HepG2 (cell line): ENCODE results near the gene TLK2. TPM values are rescaled to one million over a fixed set of nuclear protein-coding genes. Genes with fewer than 3 reads are reported as not detected.

Experiments used
- ATAC-seq: fragments of 200-7000 bp; cut with Tn5 transposase; 3 replicates; pipeline ENCODE4 v1.9.1; 2020; ENCODE audit warnings: mild to moderate bottlenecking, moderate library complexity
- BruUV-seq: library from RNA; stranded (reverse); fragments of 400-500 nt; replicated peaks from 2 replicates; lab custom pipeline; 2021; lab: Mats Ljungman, UMichigan
- CTCF ChIA-PET: fragments of 300-600 bp; formaldehyde crosslinking; extraction: SDS; loops from one replicate; lab custom pipeline; 2021; ENCODE audit warnings: low total read pairs, inconsistent platforms, low intra/inter-chr PET ratio; lab: Yijun Ruan, JAX
- POLR2A ChIA-PET: fragments of 350-600 bp; sonication (Branson Sonifier 250); formaldehyde crosslinking; loops from one replicate; lab custom pipeline; 2020; ENCODE audit warnings: antibody characterized with exemption, inconsistent platforms; lab: Yijun Ruan, JAX
- DNase-seq: peaks from one replicate; pipeline ENCODE4 v3.0.0-alpha.2; 2015; ENCODE audit warnings: low spot score
- FAIRE-seq: peaks from 3 replicates; lab custom pipeline; 2011; peaks lifted over from hg19 to GRCh38; lab: Jason Lieb, UNC
- H2AFZ ChIP-seq: one replicate; pipeline ENCODE4 v1.6.1; 2011; ENCODE audit warnings: low read length, inconsistent platforms
- H3K27ac ChIP-seq: fragments of 300-600 bp; 3 replicates; pipeline ENCODE4 v1.8.0; 2011; ENCODE audit warnings: mixed run types, mild to moderate bottlenecking, mixed read lengths, low read length, inconsistent platforms; ENCODE audit not compliant: insufficient read depth; ENCODE audit errors: extremely low read length
- H3K27me3 ChIP-seq, 2 experiments: fragments of 200-600 bp in 1 of 2; 2 replicates in 1 of 2; 3 replicates in 1 of 2; pipeline versions ENCODE4 v1.6.0 to v1.8.0; 2011; ENCODE audit warnings: low read length in 2 of 2, mild to moderate bottlenecking in 2 of 2, moderate library complexity in 2 of 2, inconsistent platforms in 1 of 2; ENCODE audit not compliant: insufficient read depth in 2 of 2, control insufficient read depth in 1 of 2
- H3K36me3 ChIP-seq, 2 experiments: fragments of 200-600 bp in 1 of 2; replicated peaks in 1 of 2; 2 replicates in 1 of 2; 3 replicates in 1 of 2; pipeline versions ENCODE4 v1.5.1 to v1.8.0; 2011; ENCODE audit warnings: low read length in 2 of 2, inconsistent platforms in 1 of 2; ENCODE audit not compliant: insufficient read depth in 2 of 2, control insufficient read depth in 1 of 2
- H3K4me1 ChIP-seq: 2 replicates; pipeline ENCODE4 v1.5.1; 2012; ENCODE audit warnings: low read length, inconsistent platforms; ENCODE audit not compliant: insufficient read depth
- H3K4me2 ChIP-seq: 2 replicates; pipeline ENCODE4 v1.6.0; 2011; ENCODE audit warnings: low read depth, low read length, inconsistent platforms
- H3K4me3 ChIP-seq, 3 experiments: fragments of 200-600 bp in 1 of 3; sonication (generic), shearing (Covaris generic) in 1 of 3; replicated peaks in 1 of 3; 2 replicates each; pipeline ENCODE4 v1.5.1; 2011 to 2016; ENCODE audit warnings: low read length in 3 of 3, inconsistent platforms in 2 of 3, low read depth in 2 of 3, mild to moderate bottlenecking in 2 of 3, control low read depth in 1 of 3, mixed read lengths in 1 of 3; ENCODE audit not compliant: insufficient read depth in 1 of 3
- H3K79me2 ChIP-seq: one replicate; pipeline ENCODE4 v1.6.1; 2011; ENCODE audit warnings: low read length, inconsistent platforms; ENCODE audit not compliant: insufficient read depth
- H3K9ac ChIP-seq: 2 replicates; pipeline ENCODE4 v1.6.0; 2011; ENCODE audit warnings: mild to moderate bottlenecking, low read depth, low read length, inconsistent platforms; ENCODE audit not compliant: insufficient read depth
- H3K9me3 ChIP-seq: 2 replicates; pipeline ENCODE4 v1.5.1; 2012; ENCODE audit warnings: mild to moderate bottlenecking, low read length
- H4K20me1 ChIP-seq: 2 replicates; pipeline ENCODE4 v1.6.0; 2011; ENCODE audit warnings: inconsistent platforms, mild to moderate bottlenecking, low read length, moderate library complexity; ENCODE audit not compliant: insufficient read depth
- HOXA5 ChIP-seq: sonication (generic); formaldehyde crosslinking; IDR thresholded peaks from 2 replicates; pipeline ENCODE4 v1.4.0; 2020; ENCODE audit warnings: missing genetic modification reagents
- IRX3 ChIP-seq: sonication (generic); formaldehyde crosslinking; IDR thresholded peaks from 2 replicates; pipeline ENCODE4 v1.8.1; 2023; ENCODE audit warnings: mild to moderate bottlenecking, low read depth, missing genetic modification reagents, borderline replicate concordance
- KDM4B ChIP-seq: sonication (generic); formaldehyde crosslinking; IDR thresholded peaks from 2 replicates; pipeline ENCODE4 v1.4.0; 2020; ENCODE audit warnings: missing genetic modification reagents
- MTA3 ChIP-seq: sonication (generic); formaldehyde crosslinking; IDR thresholded peaks from 2 replicates; pipeline ENCODE4 v1.4.0; 2020; ENCODE audit warnings: missing genetic modification reagents
- NR2F6 ChIP-seq, 2 experiments: IDR thresholded peaks; 2 replicates each; pipeline ENCODE4 v1.6.1; 2016; ENCODE audit warnings: antibody characterized with exemption in 1 of 2, mild to moderate bottlenecking in 1 of 2
- PPARG ChIP-seq: conservative IDR thresholded peaks from 2 replicates; pipeline ENCODE4 v1.6.1; 2016; ENCODE audit warnings: missing biosample characterization, missing genetic modification reagents
- SMARCE1 ChIP-seq: fragments of 450-650 bp; IDR thresholded peaks from 2 replicates; pipeline ENCODE4 v1.6.1; 2017; ENCODE audit warnings: borderline replicate concordance
- STAG1 ChIP-seq: sonication (generic); formaldehyde crosslinking; IDR thresholded peaks from 2 replicates; pipeline ENCODE4 v1.4.0; 2020; ENCODE audit warnings: missing genetic modification reagents
- TBL1XR1 ChIP-seq: fragments of 150-350 bp; IDR thresholded peaks from 2 replicates; pipeline ENCODE4 v1.6.1; 2014; ENCODE audit warnings: borderline replicate concordance, low read length; ENCODE audit not compliant: partially characterized antibody
- TRIM22 ChIP-seq: fragments of 450-650 bp; IDR thresholded peaks from 2 replicates; pipeline ENCODE4 v1.6.1; 2017
- ZNF264 ChIP-seq: sonication (generic); formaldehyde crosslinking; IDR thresholded peaks from 2 replicates; pipeline ENCODE4 v1.4.0; 2020; ENCODE audit warnings: missing genetic modification reagents
- ZNF333 ChIP-seq: sonication (generic); formaldehyde crosslinking; IDR thresholded peaks from 2 replicates; pipeline ENCODE4 v1.4.0; 2020; ENCODE audit warnings: mild to moderate bottlenecking, missing genetic modification reagents, borderline replicate concordance
- ZNF788 ChIP-seq: sonication (generic); formaldehyde crosslinking; IDR thresholded peaks from 2 replicates; pipeline ENCODE4 v1.5.0; 2020; ENCODE audit warnings: mild to moderate bottlenecking, missing genetic modification reagents, borderline replicate concordance
- ZSCAN9 ChIP-seq: IDR thresholded peaks from 2 replicates; pipeline ENCODE4 v1.6.1; 2016; ENCODE audit warnings: borderline replicate concordance
- WGBS: methylation state at CpG from one replicate; pipeline ENCODE4 v1.1.6; 2017; ENCODE audit warnings: low lambda C conversion rate; 5-methylcytosine and 5-hydroxymethylcytosine counted together
- in situ Hi-C: cut with HindIII; loops from 2 replicates; pipeline ENCODE4 v1.10.0; 2017; ENCODE audit warnings: low pct_unique_long_range_greater_than_20kb; ENCODE audit not compliant: extremely low pct_ligation_motif_present
- intact Hi-C: fragments of 100-400 bp; cut with micrococcal nuclease; formaldehyde crosslinking; loops from one replicate; pipeline ENCODE4 v1.10.0; 2022; ENCODE audit not compliant: unreplicated experiment
- polyA plus RNA-seq, 8 experiments: library from polyadenylated mRNA; depleted of rRNA in 3 of 8; stranded (reverse) in 7 of 8; unstranded in 1 of 8; fragments of >200 nt; fragmentation: Illumina TruSeq in 4 of 8; extraction: Trizol in 4 of 8; gene quantifications; 2 replicates each; pipeline versions ENCODE4 v1.2.1 to v1.2.3, GENCODE V29; 2011 to 2016; ENCODE audit warnings: low read depth in 4 of 8, missing spikeins in 1 of 8, mixed read lengths in 1 of 8; ENCODE audit not compliant: insufficient read depth in 1 of 8
- total RNA-seq, 5 experiments: library from RNA; depleted of rRNA; stranded (reverse); fragments of >200 nt; fragmentation: Illumina TruSeq; extraction: Trizol; gene quantifications; 2 replicates each; pipeline ENCODE4 v1.2.3, GENCODE V29; 2016; ENCODE audit warnings: low read depth in 1 of 5
- TF ChIP-seq, protein P1 (sequence below): sonication (generic); formaldehyde crosslinking; IDR thresholded peaks from 2 replicates; pipeline ENCODE4 v1.8.0; 2022; ENCODE audit warnings: mild to moderate bottlenecking, missing genetic modification reagents
- TF ChIP-seq, protein P2 (sequence below): sonication (generic); formaldehyde crosslinking; IDR thresholded peaks from 2 replicates; pipeline ENCODE4 v1.8.1; 2023; ENCODE audit warnings: missing genetic modification reagents, inconsistent platforms, borderline replicate concordance

Gene TLK2
- total and polyA plus RNA-seq, 2 of the 13 experiments (the other 11 are each of a cell fraction or from before 2014, with no cell fraction given): 58.7 to 60.8 TPM

- DNase-seq (no peak), ATAC-seq (no peak), FAIRE-seq (no peak)
- TF ChIP-seq IRX3 (CRISPR knock-in tag) (no peak), ZNF264 (CRISPR knock-in tag) (no peak), NR2F6 (IDR thresholded peaks at IDR 0.05) (no peak), NR2F6 (CRISPR knock-in tag; IDR thresholded peaks at IDR 0.05) (no peak), SMARCE1 (no peak), ZSCAN9 (CRISPR knock-in tag) (no peak), TRIM22 (no peak)
- CTCF ChIA-PET: no interaction called here
- no peak overlapping the region for H3K4me3 ChIP-seq
- no peaks in the 10 kb centered on the region for H3K4me1 ChIP-seq
- POLR2A ChIA-PET: no interaction called here
- H2AFZ ChIP-seq: no peak overlapping the region
- H4K20me1 ChIP-seq: no peaks in the 10 kb centered on the region
- no peaks in the 10 kb centered on the region for H3K9me3 ChIP-seq
- H3K36me3 ChIP-seq: peaks cover 6 to 73% of the 10 kb centered on the region in 2 experiments
- 94% methylated on average over 2 of the region's 2 CpGs for WGBS
- in situ Hi-C loops (no loop called here), intact Hi-C loops (no loop called here)
- no peaks in the 10 kb centered on the region for H3K79me2 ChIP-seq
- no peak overlapping the region for H3K4me2 ChIP-seq
- H3K27ac ChIP-seq: no peak overlapping the region
- no peak overlapping the region for H3K9ac ChIP-seq
- no TSS peak for BruUV-seq
- H3K27me3 ChIP-seq: no peaks in the 10 kb centered on the region
Observed at GRCh38 chr17:62597920-62598319, 119.3 kb downstream of the TLK2 start.

GRCh38 chr17:62599964-62600657 lies 121.5 kb downstream of the TLK2 start:
- Histone ChIP-seq H3K79me2 (no peaks in the 10 kb centered on the region), H3K9ac (no peak overlapping the region), H3K4me1 (no peaks in the 10 kb centered on the region), H3K27me3 (no peaks in the 10 kb centered on the region), H4K20me1 (no peaks in the 10 kb centered on the region), H3K4me2 (no peak overlapping the region), H3K27ac (no peak overlapping the region), H2AFZ (no peak overlapping the region), H3K9me3 (no peaks in the 10 kb centered on the region), H3K36me3 (peaks cover 8 to 67% of the 10 kb centered on the region in 2 experiments), H3K4me3 (no peak overlapping the region)
- in situ Hi-C loops (no loop called here), intact Hi-C loops (no loop called here)
- no TSS peak for BruUV-seq
- 94% methylated on average over 6 of the region's 6 CpGs for WGBS
- DNase-seq (no peak), ATAC-seq (no peak), FAIRE-seq (no peak)
- ChIA-PET POLR2A (no interaction called here), CTCF (no interaction called here)
- TF ChIP-seq, protein P1, sequence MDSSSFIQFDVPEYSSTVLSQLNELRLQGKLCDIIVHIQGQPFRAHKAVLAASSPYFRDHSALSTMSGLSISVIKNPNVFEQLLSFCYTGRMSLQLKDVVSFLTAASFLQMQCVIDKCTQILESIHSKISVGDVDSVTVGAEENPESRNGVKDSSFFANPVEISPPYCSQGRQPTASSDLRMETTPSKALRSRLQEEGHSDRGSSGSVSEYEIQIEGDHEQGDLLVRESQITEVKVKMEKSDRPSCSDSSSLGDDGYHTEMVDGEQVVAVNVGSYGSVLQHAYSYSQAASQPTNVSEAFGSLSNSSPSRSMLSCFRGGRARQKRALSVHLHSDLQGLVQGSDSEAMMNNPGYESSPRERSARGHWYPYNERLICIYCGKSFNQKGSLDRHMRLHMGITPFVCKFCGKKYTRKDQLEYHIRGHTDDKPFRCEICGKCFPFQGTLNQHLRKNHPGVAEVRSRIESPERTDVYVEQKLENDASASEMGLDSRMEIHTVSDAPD (CRISPR knock-in tag): no peak
- no peak for TF ChIP-seq ZNF788 (CRISPR knock-in tag)
- TF ChIP-seq HOXA5: no peak
- TF ChIP-seq PPARG (CRISPR knock-in tag): no peak
- TF ChIP-seq, protein P2, sequence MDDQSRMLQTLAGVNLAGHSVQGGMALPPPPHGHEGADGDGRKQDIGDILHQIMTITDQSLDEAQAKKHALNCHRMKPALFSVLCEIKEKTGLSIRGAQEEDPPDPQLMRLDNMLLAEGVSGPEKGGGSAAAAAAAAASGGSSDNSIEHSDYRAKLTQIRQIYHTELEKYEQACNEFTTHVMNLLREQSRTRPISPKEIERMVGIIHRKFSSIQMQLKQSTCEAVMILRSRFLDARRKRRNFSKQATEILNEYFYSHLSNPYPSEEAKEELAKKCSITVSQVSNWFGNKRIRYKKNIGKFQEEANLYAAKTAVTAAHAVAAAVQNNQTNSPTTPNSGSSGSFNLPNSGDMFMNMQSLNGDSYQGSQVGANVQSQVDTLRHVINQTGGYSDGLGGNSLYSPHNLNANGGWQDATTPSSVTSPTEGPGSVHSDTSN (CRISPR knock-in tag): no peak
- TF ChIP-seq STAG1: no peak
- TF ChIP-seq KDM4B (CRISPR knock-in tag): no peak
- TF ChIP-seq TBL1XR1: no peak
- no peak for TF ChIP-seq ZNF333 (CRISPR knock-in tag)
- no peak for TF ChIP-seq MTA3 (CRISPR knock-in tag)
